Measurements from ENCODE around the gene LZTFL1. TPM values are rescaled to one million over a fixed set of nuclear protein-coding genes. Genes with fewer than 3 reads are reported as not detected.

LZTFL1 gene
- total and polyA plus RNA-seq, 2 experiments from 2014 or later = 6.3 to 13.9 TPM

- no peak overlapping the region for H2AFZ ChIP-seq
- TF ChIP-seq EZH2phosphoT487 (IDR thresholded peaks at IDR 0.05; ENCODE audit: unreplicated experiment) (no peak), ETS1 (IDR thresholded peaks at IDR 0.05) (no peak), JUNB (IDR thresholded peaks at IDR 0.05; ENCODE audit: unreplicated experiment) (no peak), STAT1 (IDR thresholded peaks at IDR 0.05; ENCODE audit: unreplicated experiment) (no peak), REST (IDR thresholded peaks at IDR 0.05; ENCODE audit: unreplicated experiment) (no peak), ZNF462 (CRISPR knock-in tag; IDR thresholded peaks at IDR 0.05) (no peak), NANOG (IDR thresholded peaks at IDR 0.05; ENCODE audit: borderline replicate concordance) (no peak), EZH2 (IDR thresholded peaks at IDR 0.05; ENCODE audit: low read depth, unreplicated experiment) (no peak), ZNF114 (CRISPR knock-in tag; IDR thresholded peaks at IDR 0.05) (no peak), CTCF (conservative IDR thresholded peaks at IDR 0.05; ENCODE audit: low read depth in 2 of 2) (no peak)
- Mint-ChIP-seq H3K27me3 (ENCODE audit: insufficient read depth, low read depth, poor library complexity) (peaks cover 20% of the 10 kb centered on the region), H3K4me3 (no peak overlapping the region), H3K27ac (no peak overlapping the region), H3K9me3 (no peaks in the 10 kb centered on the region), H3K36me3 (ENCODE audit: low read depth) (no peaks in the 10 kb centered on the region), H3K4me1 (no peaks in the 10 kb centered on the region)
- no peaks in the 10 kb centered on the region for H3K9me2 ChIP-seq (ENCODE audit: insufficient read depth)
- no peaks in the 10 kb centered on the region for H3F3A ChIP-seq (replicated peaks; ENCODE audit: low read depth)
- no peaks in the 10 kb centered on the region for H3K79me2 ChIP-seq (replicated peaks; ENCODE audit: insufficient read depth)
- H3K27ac ChIP-seq (ENCODE audit: low read depth) = no peak overlapping the region
- H3K4me2 ChIP-seq = no peak overlapping the region
- H4K20me1 ChIP-seq (replicated peaks; ENCODE audit: insufficient read depth) = no peaks in the 10 kb centered on the region
- H3K36me3 ChIP-seq (ENCODE audit: insufficient read depth) = no peaks in the 10 kb centered on the region
- H3K27me3 ChIP-seq (ENCODE audit: insufficient read depth) = peaks cover 18% of the 10 kb centered on the region
- ATAC-seq = no peak
- no peak for DNase-seq (ENCODE audit: low spot score)
- H3K4me3 ChIP-seq = no peak overlapping the region
- no peaks in the 10 kb centered on the region for H3K4me1 ChIP-seq (ENCODE audit: insufficient read depth)
Measured at GRCh38 chr3:45802146-45802545, 39.8 kb downstream of the LZTFL1 start.

All from GM23338 (cell line).